PFSK-1 (cell line): ENCODE results near the gene ZNF813.

Experiments
- FOXP2 ChIP-seq: optimal IDR thresholded peaks from 2 replicates; pipeline ENCODE3; 2011; ENCODE audit warnings: borderline replicate concordance, control low read depth, inconsistent platforms; ENCODE audit not compliant: insufficient read depth; ENCODE audit errors: extremely low read length, extremely low read depth
- POLR2AphosphoS5 ChIP-seq: IDR thresholded peaks from 2 replicates; pipeline ENCODE4 v1.6.1; 2012; ENCODE audit warnings: low read depth, mild to moderate bottlenecking, control low read depth, low read length, moderate library complexity
- REST ChIP-seq, 2 experiments: IDR thresholded peaks; 2 replicates each; pipeline versions ENCODE4 v1.6.1 to v1.8.0; 2011 to 2012; ENCODE audit warnings: low read depth in 2 of 2, low read length in 2 of 2, control low read depth in 1 of 2, inconsistent platforms in 1 of 2, mild to moderate bottlenecking in 1 of 2, moderate library complexity in 1 of 2; ENCODE audit not compliant: insufficient read depth in 1 of 2
- SIN3A ChIP-seq: IDR thresholded peaks from 2 replicates; pipeline ENCODE4 v1.6.1; 2012; ENCODE audit warnings: mild to moderate bottlenecking, low read length, moderate library complexity, borderline replicate concordance; ENCODE audit not compliant: insufficient read depth
- TAF1 ChIP-seq: IDR thresholded peaks from 2 replicates; pipeline ENCODE4 v1.6.1; 2012; ENCODE audit warnings: low read length, control low read depth, borderline replicate concordance; ENCODE audit not compliant: insufficient read depth

The ZNF813 gene

DNA sequence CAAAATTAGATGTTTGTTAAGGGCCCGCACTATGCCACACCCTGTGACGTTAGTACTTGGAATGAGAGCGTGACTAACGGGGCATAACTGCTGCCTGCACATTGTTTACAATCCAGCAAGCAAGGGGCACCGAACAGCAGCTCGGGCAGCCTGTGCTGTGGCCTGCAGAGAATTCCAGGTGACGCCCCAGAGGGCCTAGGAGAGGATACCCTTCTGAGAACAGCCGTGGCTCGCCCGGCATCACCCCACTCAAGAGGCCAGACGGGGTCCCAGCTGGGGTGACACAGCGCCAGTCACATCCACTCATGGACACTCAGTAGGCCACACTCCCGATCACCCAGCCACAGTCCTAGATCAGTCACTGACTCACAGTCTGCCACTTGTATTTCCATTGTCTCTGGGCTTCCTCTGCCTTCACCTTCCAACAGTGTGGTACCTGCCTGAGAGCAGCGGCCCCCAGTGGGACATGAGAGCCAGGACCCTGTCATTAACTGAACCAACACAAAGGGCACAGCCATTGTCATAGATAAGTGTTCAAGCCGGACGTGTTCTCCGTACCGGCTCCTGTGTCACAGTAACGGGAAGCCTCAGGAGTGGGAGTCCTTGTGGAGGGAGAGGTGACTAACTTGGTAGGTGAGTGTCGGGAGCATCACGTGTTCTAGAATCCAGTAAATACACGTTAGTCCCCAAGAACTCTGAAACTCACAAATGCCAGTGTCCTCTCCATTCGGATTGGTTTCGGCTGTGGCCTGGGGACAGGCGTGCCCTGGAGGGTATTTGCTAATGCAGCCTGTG lies 77.9 kb downstream of the ZNF813 start:
- TF ChIP-seq TAF1 (no peak), REST (IDR thresholded peaks at IDR 0.05; ENCODE audit: insufficient read depth in 1 of 2, low read depth in 2 of 2, low read length in 2 of 2) (no peak), FOXP2 (no peak), SIN3A (no peak), POLR2AphosphoS5 (no peak)
